Hepatocyte (in vitro differentiated cells): ENCODE results near the gene LMF2.

ENCODE experiments used
- EZH2 ChIP-seq: fragments of 200-600 bp; sonication (generic); IDR thresholded peaks from 2 replicates; pipeline ENCODE4 v1.6.1; 2016; ENCODE audit warnings: antibody characterized with exemption, mild to moderate bottlenecking, borderline replicate concordance
- TF ChIP-seq, protein P1 (sequence below): fragments of 200-600 bp; sonication (generic); IDR thresholded peaks from 2 replicates; pipeline ENCODE4 v1.5.1; 2016; ENCODE audit warnings: antibody characterized with exemption, mild to moderate bottlenecking; ENCODE audit not compliant: poor library complexity

DNA sequence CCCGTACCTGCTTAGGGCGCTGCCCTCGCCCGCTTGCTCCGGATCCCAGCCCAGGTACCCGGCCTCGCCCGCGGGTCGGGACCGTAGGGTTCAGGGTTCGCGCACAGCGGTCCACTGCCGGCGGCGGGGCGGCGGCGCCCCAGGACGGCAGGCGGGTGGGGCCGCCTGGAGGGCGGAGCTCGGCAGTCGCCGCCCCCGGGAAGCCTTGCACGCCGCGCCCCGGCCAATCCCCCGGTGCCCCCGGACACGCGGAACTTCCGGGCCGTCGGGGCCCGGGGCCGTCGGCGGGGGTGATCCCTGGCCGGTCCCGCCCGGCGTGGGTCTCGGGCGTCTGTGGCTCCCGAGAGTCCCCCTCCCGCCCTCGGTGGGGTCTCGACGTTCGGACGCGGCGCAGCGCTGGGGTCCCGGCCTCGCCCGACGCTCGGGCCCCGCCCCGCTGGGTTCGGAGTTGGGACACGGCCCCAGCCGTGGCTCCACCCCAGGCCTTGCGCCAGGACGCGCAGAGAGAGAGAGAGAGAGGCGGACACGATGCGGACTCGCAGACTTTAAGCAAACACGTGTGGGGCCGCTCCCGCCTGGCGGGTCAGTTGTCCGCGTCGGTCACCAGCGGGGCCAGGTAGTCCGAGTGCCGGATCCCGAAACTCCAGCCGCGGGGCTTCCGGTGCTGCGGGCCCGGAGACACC lies 22.5 kb upstream of the LMF2 start, which contains the start of gene TYMP:
- TF ChIP-seq, protein P1, sequence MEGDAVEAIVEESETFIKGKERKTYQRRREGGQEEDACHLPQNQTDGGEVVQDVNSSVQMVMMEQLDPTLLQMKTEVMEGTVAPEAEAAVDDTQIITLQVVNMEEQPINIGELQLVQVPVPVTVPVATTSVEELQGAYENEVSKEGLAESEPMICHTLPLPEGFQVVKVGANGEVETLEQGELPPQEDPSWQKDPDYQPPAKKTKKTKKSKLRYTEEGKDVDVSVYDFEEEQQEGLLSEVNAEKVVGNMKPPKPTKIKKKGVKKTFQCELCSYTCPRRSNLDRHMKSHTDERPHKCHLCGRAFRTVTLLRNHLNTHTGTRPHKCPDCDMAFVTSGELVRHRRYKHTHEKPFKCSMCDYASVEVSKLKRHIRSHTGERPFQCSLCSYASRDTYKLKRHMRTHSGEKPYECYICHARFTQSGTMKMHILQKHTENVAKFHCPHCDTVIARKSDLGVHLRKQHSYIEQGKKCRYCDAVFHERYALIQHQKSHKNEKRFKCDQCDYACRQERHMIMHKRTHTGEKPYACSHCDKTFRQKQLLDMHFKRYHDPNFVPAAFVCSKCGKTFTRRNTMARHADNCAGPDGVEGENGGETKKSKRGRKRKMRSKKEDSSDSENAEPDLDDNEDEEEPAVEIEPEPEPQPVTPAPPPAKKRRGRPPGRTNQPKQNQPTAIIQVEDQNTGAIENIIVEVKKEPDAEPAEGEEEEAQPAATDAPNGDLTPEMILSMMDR = no peak
- peak; percentile 12 for TF ChIP-seq EZH2
